T-helper 1 cell treated with Interleukin-12 subunit alpha and Interleukin-12 subunit beta and Interleukin-4 antibody, amounts not matched to agents 30 μg/mL and 1 μg/mL, for 36 hours (primary cell): ENCODE measurements around the gene GUK1.

Source experiments
- H3K27ac Mint-ChIP-seq: one replicate; pipeline ENCODE4 v1.8.0; 2021; ENCODE audit warnings: mild to moderate bottlenecking, mixed read lengths
- H3K27me3 Mint-ChIP-seq: one replicate; pipeline ENCODE4 v1.8.0; 2021; ENCODE audit warnings: low read depth, mixed read lengths
- H3K36me3 Mint-ChIP-seq: one replicate; pipeline ENCODE4 v1.8.0; 2021; ENCODE audit warnings: low read depth, mixed read lengths
- H3K4me1 Mint-ChIP-seq: one replicate; pipeline ENCODE4 v1.8.0; 2021; ENCODE audit warnings: low read depth, mixed read lengths
- H3K4me3 Mint-ChIP-seq: one replicate; pipeline ENCODE4 v1.8.0; 2021; ENCODE audit warnings: mild to moderate bottlenecking, moderate library complexity, mixed read lengths
- H3K9me3 Mint-ChIP-seq: one replicate; pipeline ENCODE4 v1.8.0; 2021; ENCODE audit warnings: mixed read lengths

Gene GUK1

GRCh38 chr1:228147768-228148167, 7.7 kb downstream of the GUK1 start:
- H3K9me3 Mint-ChIP-seq, result no peaks in the 10 kb centered on the region

GRCh38 chr1:228148196-228148861, 8.2 kb downstream of the GUK1 start:
- no peaks in the 10 kb centered on the region for H3K9me3 Mint-ChIP-seq
- no peaks in the 10 kb centered on the region for H3K27me3 Mint-ChIP-seq
- no peak overlapping the region for H3K27ac Mint-ChIP-seq
- H3K4me3 Mint-ChIP-seq, result no peak overlapping the region
- no peaks in the 10 kb centered on the region for H3K36me3 Mint-ChIP-seq
- peaks cover 8% of the 10 kb centered on the region for H3K4me1 Mint-ChIP-seq

More at GRCh38 chr1:228147768-228148167, 7.7 kb downstream of the GUK1 start:
- Mint-ChIP-seq H3K4me3 (no peak overlapping the region), H3K36me3 (no peaks in the 10 kb centered on the region), H3K4me1 (peaks cover 11% of the 10 kb centered on the region), H3K27ac (no peak overlapping the region), H3K27me3 (no peaks in the 10 kb centered on the region)

GRCh38 chr1:228148935-228149405, 8.9 kb downstream of the GUK1 start:
- H3K4me1 Mint-ChIP-seq, result peaks cover 1% of the 10 kb centered on the region
- H3K27ac Mint-ChIP-seq, result no peak overlapping the region
- no peaks in the 10 kb centered on the region for H3K36me3 Mint-ChIP-seq
- H3K27me3 Mint-ChIP-seq, result no peaks in the 10 kb centered on the region
- no peak overlapping the region for H3K4me3 Mint-ChIP-seq
- no peaks in the 10 kb centered on the region for H3K9me3 Mint-ChIP-seq

- no peaks in the 10 kb centered on the region for H3K27me3 Mint-ChIP-seq
- no peak within 1 kb of the TSS for H3K4me3 Mint-ChIP-seq
- no peaks in the 10 kb centered on the region for H3K36me3 Mint-ChIP-seq
- no peaks in the 10 kb centered on the region for H3K9me3 Mint-ChIP-seq
- no peak within 1 kb of the TSS for H3K27ac Mint-ChIP-seq
- peaks cover 1% of the 10 kb centered on the region for H3K4me1 Mint-ChIP-seq
These were observed 9.5 kb downstream of the GUK1 start, which contains the start of gene GJC2 for GRCh38 chr1:228149406-228150119. Gene GJC2 (plus strand): TSS chr1:228149930. CDS start chr1:228157759, 7,829 bp downstream.

GRCh38 chr1:228150120-228150460, 10.0 kb downstream of the GUK1 start:
- H3K9me3 Mint-ChIP-seq, result no peaks in the 10 kb centered on the region

GRCh38 chr1:228150461-228151179, 10.5 kb downstream of the GUK1 start:
- Mint-ChIP-seq H3K9me3 (no peaks in the 10 kb centered on the region), H3K4me3 (no peak overlapping the region), H3K36me3 (no peaks in the 10 kb centered on the region), H3K27ac (no peak overlapping the region), H3K27me3 (no peaks in the 10 kb centered on the region), H3K4me1 (peaks cover 2% of the 10 kb centered on the region)

More at GRCh38 chr1:228150120-228150460, 10.0 kb downstream of the GUK1 start:
- H3K4me3 Mint-ChIP-seq, result no peak overlapping the region
- H3K4me1 Mint-ChIP-seq, result peaks cover 2% of the 10 kb centered on the region
- H3K27me3 Mint-ChIP-seq, result no peaks in the 10 kb centered on the region
- H3K27ac Mint-ChIP-seq, result no peak overlapping the region
- no peaks in the 10 kb centered on the region for H3K36me3 Mint-ChIP-seq

GRCh38 chr1:228151180-228151925, 11.3 kb downstream of the GUK1 start:
- Mint-ChIP-seq H3K27ac (no peak overlapping the region), H3K27me3 (no peaks in the 10 kb centered on the region), H3K9me3 (no peaks in the 10 kb centered on the region), H3K4me1 (peaks cover 2% of the 10 kb centered on the region), H3K36me3 (no peaks in the 10 kb centered on the region), H3K4me3 (no peak overlapping the region)

GRCh38 chr1:228152097-228152917, 12.2 kb downstream of the GUK1 start:
- Mint-ChIP-seq H3K4me3 (no peak overlapping the region), H3K27ac (peak overlapping the region; percentile 31), H3K27me3 (no peaks in the 10 kb centered on the region), H3K36me3 (no peaks in the 10 kb centered on the region), H3K9me3 (no peaks in the 10 kb centered on the region), H3K4me1 (peaks cover 2% of the 10 kb centered on the region)

GRCh38 chr1:228152918-228153258, 12.8 kb downstream of the GUK1 start:
- Mint-ChIP-seq H3K9me3 (no peaks in the 10 kb centered on the region), H3K36me3 (no peaks in the 10 kb centered on the region), H3K27ac (peak overlapping the region; percentile 31), H3K27me3 (no peaks in the 10 kb centered on the region), H3K4me1 (peaks cover 2% of the 10 kb centered on the region), H3K4me3 (no peak overlapping the region)

- H3K27ac Mint-ChIP-seq, result peak overlapping the region; percentile 65
- H3K27me3 Mint-ChIP-seq, result no peaks in the 10 kb centered on the region
- peaks cover 2% of the 10 kb centered on the region for H3K4me1 Mint-ChIP-seq
- H3K36me3 Mint-ChIP-seq, result no peaks in the 10 kb centered on the region
- no peak overlapping the region for H3K4me3 Mint-ChIP-seq
- H3K9me3 Mint-ChIP-seq, result no peaks in the 10 kb centered on the region
These were observed 14.1 kb downstream of the GUK1 start for GRCh38 chr1:228154021-228154669.

- Mint-ChIP-seq H3K36me3 (no peaks in the 10 kb centered on the region), H3K4me1 (peaks cover 2% of the 10 kb centered on the region), H3K9me3 (no peaks in the 10 kb centered on the region), H3K27me3 (no peaks in the 10 kb centered on the region), H3K4me3 (peak overlapping the region; percentile 31), H3K27ac (peak overlapping the region; percentile 65)
These were observed 14.8 kb downstream of the GUK1 start for GRCh38 chr1:228154670-228155571.

- Mint-ChIP-seq H3K4me3 (no peak overlapping the region), H3K27me3 (no peaks in the 10 kb centered on the region), H3K27ac (no peak overlapping the region), H3K4me1 (peaks cover 2% of the 10 kb centered on the region), H3K36me3 (no peaks in the 10 kb centered on the region), H3K9me3 (no peaks in the 10 kb centered on the region)
These were observed 15.8 kb downstream of the GUK1 start for GRCh38 chr1:228155596-228156514.
